ENCODE data around the gene MAGEC3.

DNA sequence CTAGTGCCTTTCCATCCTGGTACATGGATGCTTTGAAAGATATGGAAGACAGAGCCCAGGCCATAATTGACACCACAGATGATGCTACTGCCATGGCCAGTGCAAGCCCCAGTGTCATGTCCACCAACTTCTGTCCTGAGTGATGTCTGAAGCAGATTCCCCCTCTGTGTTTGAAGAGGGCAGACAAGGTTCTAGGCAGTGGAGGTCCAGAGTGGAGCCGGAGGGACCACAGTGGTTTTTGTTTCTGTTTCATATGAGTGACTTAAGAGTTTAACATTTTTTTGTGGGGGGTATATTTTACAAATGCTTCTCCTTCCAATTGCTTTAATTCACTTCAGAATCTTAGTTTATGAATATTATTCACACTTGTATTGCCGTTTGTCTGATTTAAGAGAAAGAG, 59.6 kb downstream of the MAGEC3 start:
- no peak for TF ChIP-seq CTCF (conservative IDR thresholded peaks at IDR 0.05 in 1 of 2, IDR thresholded peaks at IDR 0.05 in 1 of 2; ENCODE audit: extremely low read depth in 1 of 2, insufficient read depth in 1 of 2, low read depth in 1 of 2, low read length in 2 of 2)
- TF ChIP-seq EZH2 (IDR thresholded peaks at IDR 0.05; ENCODE audit: borderline replicate concordance, low read length): no peak

Measured in mammary epithelial cell (primary cell).